Measurements from ENCODE around the gene STIL.
A peak's percentile ranks its signal among the peaks of the same experiment; 100 is the strongest.
"Not testable (repeated sequence)": the region's sequence is repeated elsewhere in the genome, so short reads cannot be mapped to it uniquely, and the experiment has no call there.

STIL gene
- total RNA-seq, result 3.1 to 3.7 reads per million in 2 donors

- DNase-seq, result peak; percentile 93
Observed at GRCh38 chr1:47313915-47314664, at the start of gene STIL. Gene STIL (minus strand): TSS chr1:47314147. CDS start chr1:47310319, 3,828 bp downstream.

GRCh38 chr1:47362828-47363227 lies 48.9 kb upstream of the STIL start:
- DNase-seq, result no peak

- DNase-seq, result no peak
Observed at GRCh38 chr1:47361380-47361779, 47.4 kb upstream of the STIL start.

GRCh38 chr1:47351305-47351704 lies 37.4 kb upstream of the STIL start:
- no peak for DNase-seq

GRCh38 chr1:47348246-47348645 lies 34.3 kb upstream of the STIL start:
- DNase-seq, result no peak

GRCh38 chr1:47347735-47348134 lies 33.8 kb upstream of the STIL start:
- DNase-seq, result no peak

GRCh38 chr1:47346979-47347378 lies 33.0 kb upstream of the STIL start:
- DNase-seq, result not testable (repeated sequence)

GRCh38 chr1:47340227-47340626 lies 26.3 kb upstream of the STIL start:
- DNase-seq, result no peak

GRCh38 chr1:47338249-47339077 lies 24.5 kb upstream of the STIL start:
- DNase-seq, result no peak

GRCh38 chr1:47337350-47337749 lies 23.4 kb upstream of the STIL start:
- DNase-seq, result no peak

GRCh38 chr1:47334765-47335435 lies 21.0 kb upstream of the STIL start:
- no peak for DNase-seq

- peak; percentile 65 for DNase-seq
Observed at GRCh38 chr1:47333922-47334764, 20.2 kb upstream of the STIL start.

GRCh38 chr1:47333578-47333921 lies 19.6 kb upstream of the STIL start, which contains the start of gene CMPK1:
Gene CMPK1 (plus strand): TSS chr1:47333790. CDS start chr1:47333946, 156 bp downstream.
- peak; percentile 69 for DNase-seq

- DNase-seq, result no peak
Observed at GRCh38 chr1:47332779-47333577, 19.0 kb upstream of the STIL start.

- DNase-seq, result no peak
Observed at GRCh38 chr1:47331875-47332274, 17.9 kb upstream of the STIL start.

GRCh38 chr1:47330212-47330611 lies 16.3 kb upstream of the STIL start:
- DNase-seq, result no peak

GRCh38 chr1:47328992-47329391 lies 15.0 kb upstream of the STIL start:
- DNase-seq, result no peak

GRCh38 chr1:47326271-47326670 lies 12.3 kb upstream of the STIL start:
- DNase-seq, result no peak

GRCh38 chr1:47325528-47325927 lies 11.6 kb upstream of the STIL start:
- DNase-seq, result no peak

GRCh38 chr1:47324682-47325081 lies 10.7 kb upstream of the STIL start:
- DNase-seq, result no peak

- DNase-seq, result no peak
Observed at GRCh38 chr1:47323599-47324031, 9.7 kb upstream of the STIL start.

- DNase-seq, result not testable (repeated sequence)
Observed at GRCh38 chr1:47319968-47320367, 6.0 kb upstream of the STIL start.
